GM21723 (cell line): ENCODE measurements around the gene RAB39A.
"Not testable (repeated sequence)": the region's sequence is repeated elsewhere in the genome, so short reads cannot be mapped to it uniquely, and the experiment has no call there.

Source experiments
- ATAC-seq: cut with Tn5 transposase; IDR thresholded peaks from one replicate; pipeline ENCODE4 v1.9.1; 2021; ENCODE audit warnings: mild to moderate bottlenecking, moderate library complexity; ENCODE audit not compliant: unreplicated experiment

Gene RAB39A

GRCh38 chr11:107928046-107928766 lies at the start of gene RAB39A:
Gene RAB39A, plus strand, starts transcription at chr11:107928448. Its CDS starts 121 bp downstream, at chr11:107928569.
- peak; percentile 97 for ATAC-seq

GRCh38 chr11:107881471-107881870 lies 46.8 kb upstream of the RAB39A start:
- not testable (repeated sequence) for ATAC-seq

- ATAC-seq, result no peak
Measured at GRCh38 chr11:107882095-107882820, 46.0 kb upstream of the RAB39A start.

- peak; percentile 85 for ATAC-seq
Measured at GRCh38 chr11:107898270-107898669, 30.0 kb upstream of the RAB39A start.

GRCh38 chr11:107908211-107908610 lies 20.0 kb upstream of the RAB39A start:
- ATAC-seq, result no peak

GRCh38 chr11:107912415-107912814 lies 15.8 kb upstream of the RAB39A start:
- ATAC-seq, result not testable (repeated sequence)

DNA sequence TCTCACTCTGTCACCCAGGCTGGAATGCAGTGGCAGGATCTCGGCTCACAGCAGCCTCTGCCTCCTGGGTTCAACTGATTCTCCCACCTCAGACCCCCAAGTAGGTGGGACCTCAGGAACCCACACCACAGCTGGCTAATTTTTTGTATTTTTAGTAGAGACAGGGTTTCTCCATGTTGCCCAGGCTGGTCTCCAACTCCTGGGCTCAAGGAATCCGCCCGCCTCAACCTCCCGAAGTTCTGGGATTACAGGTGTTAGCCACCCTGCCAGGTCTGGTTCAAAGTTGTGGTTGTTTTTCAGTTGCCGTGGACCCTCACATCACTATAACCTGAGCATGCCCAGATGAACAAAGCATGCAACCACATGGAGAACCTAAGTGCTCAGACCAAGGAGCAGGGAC lies 13.0 kb upstream of the RAB39A start:
- ATAC-seq, result no peak

- no peak for ATAC-seq
Measured at GRCh38 chr11:107916671-107917241, 11.5 kb upstream of the RAB39A start.

- ATAC-seq, result no peak
Measured at GRCh38 chr11:107921997-107922396, 6.3 kb upstream of the RAB39A start.

GRCh38 chr11:107923519-107923918 lies 4.7 kb upstream of the RAB39A start:
- ATAC-seq, result not testable (repeated sequence)

DNA sequence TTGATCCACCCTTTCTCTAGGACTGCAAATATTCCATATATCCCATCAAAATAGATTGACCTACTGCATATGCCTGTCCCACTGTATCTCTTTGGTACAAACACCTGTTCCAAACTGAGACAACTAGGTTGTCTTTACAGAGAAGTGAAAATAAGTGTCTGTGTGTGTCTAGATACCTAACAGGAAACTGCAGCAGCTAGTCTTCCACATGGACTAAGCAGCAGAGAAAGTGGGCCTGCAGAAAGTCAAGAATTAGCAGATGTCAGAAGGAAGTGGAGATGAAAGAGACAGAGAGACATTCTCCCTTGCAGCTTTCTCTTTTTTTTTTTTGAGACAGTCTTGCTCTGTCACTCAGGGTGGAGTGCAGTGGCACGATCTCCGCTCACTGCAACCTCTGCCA lies 3.9 kb upstream of the RAB39A start:
- ATAC-seq, result no peak

- ATAC-seq, result no peak
Measured at GRCh38 chr11:107927559-107927958, 689 bp upstream of the RAB39A start.

DNA sequence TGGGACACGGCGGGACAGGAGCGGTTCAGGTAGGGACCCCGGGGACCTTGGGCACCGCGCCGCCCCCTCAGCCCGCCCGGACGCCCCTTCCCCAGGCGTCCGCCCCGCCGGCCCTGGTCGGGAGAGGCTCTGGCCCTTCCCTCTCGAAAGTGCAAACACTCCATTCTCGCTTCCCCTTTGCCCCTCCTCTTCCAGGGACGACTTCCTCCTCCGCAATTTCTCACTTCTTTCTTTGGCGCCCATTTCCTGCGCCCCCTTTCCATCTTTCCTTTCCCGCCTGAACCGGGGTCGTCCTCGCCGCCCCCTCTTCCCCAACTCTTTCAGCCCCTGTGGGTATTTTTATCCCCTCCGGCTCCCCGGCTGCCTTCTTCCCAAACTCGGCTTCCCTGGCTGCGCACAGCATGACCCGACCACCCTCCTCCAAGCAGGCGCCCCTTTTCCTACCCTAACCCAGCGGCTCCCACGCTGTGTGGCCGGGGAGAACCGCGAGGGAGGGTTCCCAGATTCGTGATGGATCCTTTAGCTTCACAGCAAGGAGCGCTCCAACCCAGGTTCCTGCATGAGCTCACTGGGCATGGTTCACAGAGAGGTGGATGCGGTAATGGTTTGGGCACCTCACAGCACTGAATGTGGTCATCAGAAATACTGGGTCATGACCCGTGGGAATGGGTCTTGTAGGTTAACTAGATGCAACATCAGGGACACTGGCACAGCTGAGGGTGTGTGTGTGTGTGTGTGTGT lies 689 bp downstream of the RAB39A start:
- peak; percentile 20 for ATAC-seq

DNA sequence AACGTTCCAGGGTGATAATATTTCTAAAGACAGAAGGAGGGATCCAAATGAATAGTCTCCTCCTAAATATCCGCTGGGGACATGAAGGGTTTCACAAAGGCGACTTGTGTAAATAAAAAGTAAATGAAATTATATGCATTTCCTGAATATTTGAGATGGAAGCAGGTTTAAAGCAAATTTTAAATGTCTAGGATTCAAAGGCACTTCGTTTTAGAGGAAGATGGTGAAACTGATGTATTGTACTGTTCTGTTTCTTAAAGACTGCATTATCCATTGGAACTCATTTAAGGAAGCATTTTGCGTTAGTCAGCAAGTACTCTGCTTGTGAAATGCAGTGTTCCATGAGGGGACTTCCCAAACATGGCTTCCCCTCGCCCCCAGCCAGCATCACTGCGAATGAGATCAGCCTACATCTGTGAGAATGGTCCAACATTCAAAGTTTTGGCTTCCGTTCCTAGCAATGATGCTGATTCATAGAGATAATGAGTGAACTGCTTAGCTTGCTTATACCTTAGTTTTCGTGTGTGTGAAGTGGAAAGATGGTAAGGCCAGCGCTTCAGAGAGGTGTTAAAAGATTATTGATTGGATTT lies 1.5 kb downstream of the RAB39A start:
- ATAC-seq, result no peak

DNA sequence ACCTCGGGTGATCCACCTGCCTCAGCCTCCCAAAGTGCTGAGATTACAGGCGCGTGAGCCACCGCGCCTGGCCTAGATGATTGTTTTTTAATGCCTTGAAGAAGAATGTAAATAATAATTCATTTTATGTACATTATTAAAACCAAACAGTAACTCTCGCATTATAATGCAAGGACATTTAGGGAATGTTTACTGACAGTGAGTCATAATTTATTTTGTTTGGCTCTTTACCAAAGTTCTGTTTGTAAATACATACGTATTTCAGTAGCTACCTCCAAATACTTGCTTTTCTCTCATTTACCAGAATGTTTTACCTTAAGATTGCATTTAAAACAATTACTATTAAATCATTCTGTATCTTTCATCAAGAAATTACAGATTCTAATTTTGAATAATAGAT lies 3.0 kb downstream of the RAB39A start:
- no peak for ATAC-seq

DNA sequence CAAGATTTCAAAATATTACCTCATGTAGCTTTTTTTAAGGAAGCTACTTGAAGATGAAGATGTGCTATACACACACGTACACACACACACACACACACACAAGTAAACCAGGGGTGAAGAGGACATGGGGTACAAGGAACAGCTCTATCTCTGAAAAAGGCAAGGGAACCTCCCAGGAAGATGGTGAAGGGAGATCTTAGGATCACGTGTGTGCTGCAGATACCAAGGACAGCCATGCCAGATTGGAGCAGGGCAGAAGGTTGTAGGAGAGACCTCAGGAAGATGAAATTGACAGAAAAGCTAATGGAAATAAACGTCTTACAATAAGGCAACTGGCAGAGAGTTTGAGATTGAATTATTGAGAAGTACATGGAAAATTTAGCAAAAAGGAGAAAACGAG lies 19.7 kb downstream of the RAB39A start:
- ATAC-seq, result no peak

DNA sequence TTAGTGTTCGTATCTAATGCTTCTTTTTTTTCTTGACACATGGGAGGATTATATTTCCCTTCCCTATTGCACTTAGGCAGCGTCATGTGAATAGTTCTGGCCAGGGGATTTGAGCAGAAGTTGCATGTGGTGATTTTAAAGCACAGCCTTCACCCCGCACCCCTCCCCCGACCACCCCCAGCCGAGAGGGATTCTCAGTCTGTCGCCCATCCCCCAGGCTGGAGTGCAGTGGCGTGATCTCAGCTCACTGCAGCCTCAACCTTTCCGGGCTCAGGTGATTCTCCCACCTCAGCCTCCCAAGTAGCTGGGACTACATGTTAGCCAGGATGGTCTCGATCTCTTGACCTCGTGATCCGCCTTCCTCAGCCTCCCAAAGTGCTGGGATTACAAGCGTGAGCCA lies 20.1 kb downstream of the RAB39A start:
- ATAC-seq, result not testable (repeated sequence)

DNA sequence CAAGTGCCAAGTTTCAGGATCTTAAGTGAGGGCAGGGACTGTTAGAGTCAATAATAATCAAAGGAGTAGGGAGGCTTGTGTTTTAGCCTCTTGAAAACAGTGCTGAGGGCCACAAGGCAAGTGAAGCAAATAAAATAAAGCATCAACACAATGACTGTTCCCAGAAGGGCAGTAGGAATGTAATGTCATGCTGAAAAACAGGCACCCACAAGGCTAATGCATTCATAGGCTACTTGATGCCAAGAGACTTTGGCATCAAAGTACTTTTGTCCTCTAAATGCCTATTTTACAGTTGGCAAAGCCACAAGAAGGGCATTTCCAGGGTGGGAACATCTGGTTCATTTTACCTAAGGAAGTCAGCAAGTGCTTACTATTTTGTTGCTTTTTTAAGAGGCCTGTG lies 22.9 kb downstream of the RAB39A start:
- no peak for ATAC-seq

GRCh38 chr11:107953446-107953845 lies 25.2 kb downstream of the RAB39A start:
- ATAC-seq, result no peak

- no peak for ATAC-seq
Measured at GRCh38 chr11:107956543-107956942, 28.3 kb downstream of the RAB39A start.

GRCh38 chr11:107957109-107957588 lies 28.9 kb downstream of the RAB39A start:
- peak; percentile 73 for ATAC-seq
